NCI-H1417 (cell line): Measurements from ENCODE around the gene UGP2.
A peak's percentile ranks its signal among the peaks of the same experiment; 100 is the strongest.
"Not testable (repeated sequence)": the region's sequence is repeated elsewhere in the genome, so short reads cannot be mapped to it uniquely, and the experiment has no call there.

ENCODE experiments used
- DNase-seq, 3 experiments: peaks; one replicate each; lab custom pipeline; 2025; lab: John Stamatoyannopoulos, UW

The UGP2 gene

DNA sequence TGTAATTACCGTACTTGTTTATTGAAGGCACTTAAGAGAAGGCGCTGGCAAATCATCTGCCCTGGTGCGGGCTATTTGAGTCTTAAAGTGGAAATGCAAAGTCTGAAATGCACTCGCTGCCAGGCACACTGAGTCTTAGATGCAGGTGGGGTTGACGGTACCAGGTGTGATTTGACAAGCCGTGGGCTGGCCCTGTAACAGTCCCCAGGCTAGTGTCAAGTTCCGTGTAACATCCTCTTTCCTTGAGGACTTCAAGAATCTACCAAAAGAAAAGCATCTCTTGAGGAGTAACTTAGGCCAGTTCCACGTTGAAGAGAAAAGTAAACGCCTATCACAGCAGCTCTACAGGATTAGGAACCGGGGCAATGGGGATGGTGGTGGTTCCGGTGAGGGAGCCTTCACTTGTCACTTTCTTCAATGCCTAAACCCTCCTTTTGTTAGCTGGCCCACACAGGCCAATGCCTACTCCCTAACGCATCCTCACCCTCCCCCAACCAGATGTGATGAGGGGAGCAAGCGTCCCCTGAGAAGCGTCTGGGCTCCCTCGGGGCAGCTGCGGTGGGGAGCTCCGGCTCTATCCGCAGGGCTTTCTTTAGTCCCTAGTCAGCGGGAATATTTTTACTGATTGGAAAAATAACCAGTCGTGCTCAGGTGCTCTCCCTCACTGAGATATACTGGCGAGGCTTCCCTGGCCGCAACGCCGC, 1.5 kb upstream of the UGP2 start:
- DNase-seq = peak in 2 of 3 experiments; percentile 58 to 75

DNA sequence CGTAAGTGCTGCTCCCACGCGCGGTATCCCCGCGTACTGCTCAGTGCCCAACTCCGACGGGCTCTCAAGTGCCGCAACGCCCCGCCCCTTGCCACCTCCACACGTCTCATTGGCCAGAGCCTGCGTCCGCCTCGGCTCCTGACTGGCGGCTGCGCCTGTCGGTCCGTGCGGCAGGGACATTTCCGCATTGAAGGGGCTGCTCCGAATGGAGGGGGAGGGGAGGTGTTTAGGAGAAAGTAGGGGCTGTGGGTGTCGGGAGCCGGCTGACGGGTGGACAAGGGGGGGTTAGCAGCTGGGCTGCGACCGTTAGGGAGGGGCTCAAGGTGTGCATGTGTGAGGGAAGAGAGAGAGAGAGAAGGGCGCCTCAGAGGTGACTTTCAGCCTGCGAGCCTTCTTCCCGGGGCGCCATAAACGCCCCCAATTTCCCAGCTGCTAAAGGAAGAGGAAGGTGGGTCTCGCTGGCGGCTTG, 877 bp upstream of the UGP2 start:
- peak; percentile 99 to 100 (median 99) for DNase-seq

DNA sequence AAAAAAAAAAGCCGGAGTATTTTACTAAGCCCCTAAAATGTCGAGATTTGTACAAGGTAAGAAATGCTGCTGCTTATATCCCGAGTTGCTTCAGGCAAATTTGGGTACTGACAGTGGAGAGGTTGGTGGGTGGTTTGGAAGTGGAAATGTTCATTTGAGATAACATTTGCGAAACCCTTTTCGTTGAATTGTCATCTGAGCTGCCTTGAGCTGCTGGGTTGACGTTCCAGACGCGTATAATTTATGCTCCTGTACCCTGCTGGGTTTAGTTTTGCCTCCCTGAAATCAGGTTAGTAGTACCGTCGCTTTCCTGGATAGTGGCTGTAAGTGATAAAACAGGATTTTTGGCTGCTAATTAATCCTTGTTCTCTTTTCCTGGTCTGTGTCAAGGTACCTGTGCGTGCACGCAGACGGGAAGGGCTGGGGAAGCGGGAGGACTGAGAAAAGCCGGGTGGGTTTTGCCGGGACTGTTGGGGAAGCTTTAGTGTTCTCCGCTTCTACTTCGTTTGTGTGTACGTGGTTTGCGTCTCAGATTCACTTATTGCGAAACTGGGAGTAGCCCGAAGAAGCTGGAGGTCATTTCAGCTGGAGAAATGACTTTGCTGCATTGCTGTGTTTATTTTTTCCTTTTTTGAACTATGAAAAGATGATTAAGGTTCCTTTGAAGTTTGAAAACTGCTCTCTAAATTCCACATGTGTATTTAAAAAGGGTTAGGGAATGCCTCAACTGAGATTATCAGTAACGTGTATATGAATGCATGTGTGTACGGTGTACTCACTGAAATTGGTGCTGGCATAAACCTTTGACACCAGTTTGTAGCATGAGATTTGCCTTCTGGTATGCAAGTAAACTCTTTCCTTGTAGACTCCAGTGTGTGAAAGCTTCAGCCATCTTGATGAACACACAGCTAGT, 709 bp downstream of the UGP2 start:
- peak; percentile 67 to 82 (median 68) for DNase-seq

DNA sequence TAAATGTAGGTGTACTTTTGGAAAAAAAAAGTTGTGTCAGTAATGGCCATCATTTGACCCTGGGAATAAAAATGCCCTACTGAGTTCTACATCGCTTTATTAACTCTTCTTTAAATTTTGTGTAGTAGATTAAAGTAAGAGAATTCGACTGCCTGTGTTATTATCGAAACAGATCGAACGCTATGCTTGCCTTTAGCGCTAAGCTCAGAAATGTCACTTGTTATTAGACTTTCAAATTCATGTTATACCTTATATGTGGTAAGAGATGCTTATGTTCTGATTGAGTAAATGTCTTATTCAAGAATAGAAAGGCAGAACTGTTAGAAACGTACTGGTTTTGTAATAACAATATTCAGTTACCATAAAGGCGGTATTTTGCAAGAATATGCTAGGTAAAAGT, 1.4 kb downstream of the UGP2 start:
- no peak for DNase-seq

DNA sequence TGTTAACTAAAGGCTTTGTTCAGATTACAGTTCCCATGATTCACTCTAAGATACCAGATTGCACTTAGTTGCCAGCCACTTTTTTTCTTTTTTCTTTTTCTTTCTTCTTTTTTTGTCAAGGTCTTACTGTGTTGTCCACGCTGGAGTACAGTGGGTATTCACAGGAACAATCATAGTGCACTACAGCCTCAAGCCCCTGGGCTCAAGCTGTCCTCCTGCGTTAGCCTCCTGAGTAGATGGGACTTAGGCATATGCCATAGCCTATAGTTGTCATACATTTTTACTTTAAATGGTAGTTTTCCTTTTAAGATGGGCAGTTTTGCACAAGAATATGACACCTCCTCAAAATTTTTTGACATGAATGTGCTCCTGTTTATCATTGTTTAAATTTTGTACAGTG, 2.1 kb downstream of the UGP2 start:
- no peak for DNase-seq

DNA sequence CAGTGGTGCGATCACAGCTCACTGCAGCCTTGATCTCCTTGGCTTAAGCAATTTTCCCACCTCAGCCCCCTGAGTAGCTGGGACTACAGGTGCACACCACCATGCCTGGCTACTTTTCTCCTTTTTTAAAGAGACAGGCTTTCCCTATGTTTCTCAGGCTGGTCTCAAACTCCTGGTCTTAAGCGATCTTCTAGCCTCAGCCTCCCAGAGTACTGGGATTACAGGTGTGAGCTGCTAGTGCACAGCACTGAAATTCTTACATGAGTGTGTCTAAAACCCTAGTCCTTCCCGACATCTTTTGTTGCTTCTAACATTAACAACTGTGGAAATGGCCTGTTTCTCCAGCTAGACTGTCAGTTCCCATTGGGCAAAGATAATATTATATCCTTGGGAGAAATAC, 2.9 kb downstream of the UGP2 start:
- no peak for DNase-seq

DNA sequence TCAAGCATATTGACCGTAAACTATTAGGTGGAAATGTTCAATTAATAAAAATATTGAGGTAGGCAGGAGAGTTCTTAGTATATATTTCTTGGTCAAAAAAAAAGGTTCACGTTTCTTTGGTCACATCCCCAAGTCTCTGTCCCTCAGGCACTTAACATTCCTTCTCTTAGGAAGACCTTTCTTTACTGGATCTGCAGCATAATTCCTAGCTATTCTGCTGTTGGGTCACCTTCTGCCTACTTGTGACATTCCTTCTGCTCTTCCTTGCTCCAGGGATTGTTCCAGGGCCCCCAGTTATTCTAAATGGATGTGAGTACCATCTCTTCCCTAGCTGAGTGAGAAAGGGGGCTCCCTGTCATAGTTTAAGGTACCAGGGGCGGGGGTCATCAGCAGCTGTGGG, 4.2 kb downstream of the UGP2 start:
- no peak for DNase-seq

DNA sequence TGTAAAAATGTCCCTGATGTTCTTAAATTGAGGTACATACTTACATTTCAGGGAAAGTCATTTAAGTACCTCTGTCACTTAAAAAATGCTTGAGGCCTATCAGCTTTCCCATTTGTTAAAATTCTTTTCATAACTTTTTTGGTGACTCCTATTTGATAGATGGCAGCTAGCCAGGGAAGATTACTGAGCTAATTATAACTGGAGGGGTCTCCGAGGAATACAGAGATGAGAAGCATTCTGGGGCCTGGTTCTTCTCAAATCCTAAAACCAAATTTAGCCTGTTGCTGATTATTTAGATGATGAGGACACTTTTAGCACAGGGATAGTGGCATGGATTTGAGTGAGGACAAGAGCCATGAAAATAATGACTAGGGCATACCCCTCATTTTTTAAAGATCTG, 4.8 kb downstream of the UGP2 start:
- no peak for DNase-seq

DNA sequence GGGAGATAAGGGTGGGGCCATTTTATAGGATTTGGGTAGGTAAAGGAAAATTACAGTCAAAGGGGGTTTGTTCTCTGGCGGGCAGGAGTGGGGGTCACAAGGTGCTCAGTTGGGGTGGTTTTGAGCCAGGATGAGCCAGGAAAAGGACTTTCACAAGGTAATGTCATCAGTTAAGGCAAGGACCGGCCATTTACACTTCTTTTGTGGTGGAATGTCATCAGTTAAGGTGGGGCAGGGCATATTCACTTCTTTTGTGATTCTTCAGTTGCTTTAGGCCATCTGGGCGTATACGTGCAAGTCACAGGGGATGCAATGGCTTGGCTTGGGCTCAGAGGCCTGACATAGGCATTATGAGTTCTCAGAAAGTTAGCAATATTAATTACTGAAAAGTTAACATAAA, 5.9 kb downstream of the UGP2 start:
- not testable (repeated sequence) for DNase-seq

DNA sequence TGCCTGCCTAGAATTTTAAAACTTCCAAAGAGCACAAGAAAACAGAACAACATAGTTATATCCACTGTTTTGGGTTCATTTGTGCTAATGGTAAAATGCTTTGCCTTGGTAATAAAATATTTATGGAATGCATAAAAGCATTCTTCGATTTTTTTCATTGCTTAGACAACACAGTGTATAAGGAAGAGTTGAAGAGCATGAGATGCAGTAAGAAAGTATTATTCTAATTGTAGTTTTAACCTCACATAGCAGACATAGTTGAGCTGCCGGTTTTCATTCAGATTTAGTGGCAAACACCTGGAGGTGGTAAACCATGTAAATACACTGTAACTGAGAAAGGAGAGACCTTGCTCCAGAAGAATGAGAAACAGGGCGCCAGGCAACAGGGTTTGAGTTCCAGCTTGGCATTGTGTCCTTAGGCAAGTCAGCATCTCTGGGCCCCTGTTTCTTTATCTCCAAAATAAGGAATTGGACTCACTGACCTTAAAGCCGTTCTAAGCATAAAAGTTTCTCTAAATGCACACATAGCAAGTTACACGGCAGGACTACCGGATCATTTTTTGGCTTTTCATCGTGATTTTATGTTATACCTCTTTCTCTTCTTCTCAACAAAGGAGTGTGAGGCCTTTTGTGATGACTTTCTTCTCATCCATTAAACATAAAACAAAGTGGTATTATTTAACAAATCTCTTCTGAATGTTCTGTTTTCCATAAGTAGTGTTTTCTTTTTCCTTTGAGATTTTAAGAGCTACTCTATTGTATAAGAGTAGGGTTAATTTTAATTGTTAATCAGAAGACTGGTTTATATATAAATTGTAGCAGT, 7.9 kb downstream of the UGP2 start:
- peak in 1 of 3 experiments; percentile 25 for DNase-seq

DNA sequence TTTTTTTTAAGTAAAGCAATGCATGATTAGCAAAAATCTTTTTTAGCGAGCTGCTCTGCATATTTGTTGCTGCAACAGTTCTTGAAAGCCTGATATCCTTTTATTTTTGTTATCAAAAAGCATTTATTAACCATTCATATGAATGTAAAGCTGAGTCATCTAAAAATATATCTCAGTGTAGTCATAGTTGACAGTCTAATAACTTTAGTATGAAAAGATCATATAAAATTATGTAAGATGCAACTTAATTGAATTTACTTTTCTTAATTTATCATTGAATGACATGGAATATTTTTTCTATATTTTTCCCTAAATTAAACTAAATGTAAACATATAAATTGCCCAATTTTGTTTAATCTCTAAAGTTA, 8.5 kb downstream of the UGP2 start:
- no peak for DNase-seq

DNA sequence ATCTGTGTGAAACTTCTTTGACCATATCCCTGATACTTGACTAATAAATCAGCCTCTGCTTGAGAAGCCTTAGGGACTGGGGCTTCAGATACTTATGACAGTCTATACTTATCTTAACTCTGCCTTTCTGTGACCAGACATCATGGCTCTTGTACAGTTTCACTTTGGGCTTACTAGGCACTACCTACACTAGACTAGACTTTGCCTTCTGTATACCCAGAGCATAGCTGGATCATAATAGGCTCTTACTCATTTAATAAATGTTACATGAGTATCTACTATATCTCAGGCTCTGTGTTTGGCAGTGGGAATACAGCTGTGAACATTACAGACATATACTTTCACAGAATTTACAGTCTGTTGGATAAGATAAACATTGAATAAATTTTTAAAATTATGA, 9.0 kb downstream of the UGP2 start:
- no peak for DNase-seq

DNA sequence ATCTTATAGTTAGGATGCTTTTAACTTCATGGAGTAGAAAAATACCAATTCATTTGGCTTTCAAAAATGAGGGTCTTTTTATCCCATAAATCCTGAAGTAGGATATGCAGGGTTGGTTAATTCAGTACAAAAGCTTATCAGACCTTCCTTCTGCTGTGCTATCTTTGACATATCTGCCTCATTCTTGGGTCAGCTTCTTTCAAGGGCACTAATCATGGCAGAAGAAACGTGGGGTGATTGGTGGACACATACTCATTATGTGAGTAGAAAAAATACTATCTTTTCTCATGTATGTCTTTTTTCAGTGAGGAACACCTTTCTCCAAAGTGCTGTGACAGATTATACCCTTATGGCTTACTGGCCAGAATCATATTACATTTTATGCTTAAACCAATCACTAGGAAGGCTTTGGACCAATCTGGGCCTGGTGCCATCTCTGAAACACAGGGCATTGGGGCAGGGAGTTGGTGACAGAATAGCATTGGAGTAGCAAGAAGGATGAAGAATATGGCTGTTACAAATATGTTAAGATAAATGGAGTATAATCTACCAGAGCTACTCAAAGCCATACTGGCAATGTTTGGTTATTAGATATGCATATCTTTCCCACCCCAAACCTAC, 10.1 kb downstream of the UGP2 start:
- DNase-seq = no peak

DNA sequence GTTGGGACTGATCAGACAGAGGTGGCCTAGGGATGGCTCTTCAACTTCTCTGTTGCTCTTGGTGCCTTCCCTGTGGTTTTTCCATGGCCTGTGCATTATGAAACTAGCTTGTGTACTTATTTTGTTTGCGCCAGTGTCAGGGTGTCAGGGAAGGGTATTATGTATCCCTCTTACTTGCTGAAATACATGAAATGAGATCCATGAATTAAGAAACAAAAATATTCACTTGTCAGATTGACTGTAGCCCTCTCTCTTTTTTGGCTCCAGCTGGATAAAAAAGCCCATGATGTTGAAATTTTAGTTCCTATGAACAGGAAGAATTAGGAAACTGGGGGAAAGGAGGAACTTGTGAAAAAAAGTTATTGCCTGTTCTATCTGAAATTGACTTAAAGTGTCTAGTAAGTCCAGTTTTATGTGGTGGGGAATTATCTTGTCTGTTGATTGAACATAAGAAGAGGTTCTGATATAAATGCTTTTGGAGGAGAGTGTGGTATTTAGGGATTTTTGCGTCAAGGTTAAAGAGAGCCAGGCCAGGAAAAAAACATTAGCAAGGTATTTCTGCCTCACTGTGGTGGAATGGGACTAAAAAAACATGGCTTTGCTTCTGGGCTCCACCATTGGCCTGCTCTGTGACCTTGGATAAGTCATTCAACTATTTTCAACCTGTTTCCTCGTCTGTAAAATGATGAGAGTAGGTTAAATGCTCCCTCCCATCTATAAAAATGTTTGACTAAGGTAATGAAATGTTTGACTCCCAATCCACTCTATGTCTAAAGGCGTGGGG, 12.0 kb downstream of the UGP2 start:
- no peak for DNase-seq

DNA sequence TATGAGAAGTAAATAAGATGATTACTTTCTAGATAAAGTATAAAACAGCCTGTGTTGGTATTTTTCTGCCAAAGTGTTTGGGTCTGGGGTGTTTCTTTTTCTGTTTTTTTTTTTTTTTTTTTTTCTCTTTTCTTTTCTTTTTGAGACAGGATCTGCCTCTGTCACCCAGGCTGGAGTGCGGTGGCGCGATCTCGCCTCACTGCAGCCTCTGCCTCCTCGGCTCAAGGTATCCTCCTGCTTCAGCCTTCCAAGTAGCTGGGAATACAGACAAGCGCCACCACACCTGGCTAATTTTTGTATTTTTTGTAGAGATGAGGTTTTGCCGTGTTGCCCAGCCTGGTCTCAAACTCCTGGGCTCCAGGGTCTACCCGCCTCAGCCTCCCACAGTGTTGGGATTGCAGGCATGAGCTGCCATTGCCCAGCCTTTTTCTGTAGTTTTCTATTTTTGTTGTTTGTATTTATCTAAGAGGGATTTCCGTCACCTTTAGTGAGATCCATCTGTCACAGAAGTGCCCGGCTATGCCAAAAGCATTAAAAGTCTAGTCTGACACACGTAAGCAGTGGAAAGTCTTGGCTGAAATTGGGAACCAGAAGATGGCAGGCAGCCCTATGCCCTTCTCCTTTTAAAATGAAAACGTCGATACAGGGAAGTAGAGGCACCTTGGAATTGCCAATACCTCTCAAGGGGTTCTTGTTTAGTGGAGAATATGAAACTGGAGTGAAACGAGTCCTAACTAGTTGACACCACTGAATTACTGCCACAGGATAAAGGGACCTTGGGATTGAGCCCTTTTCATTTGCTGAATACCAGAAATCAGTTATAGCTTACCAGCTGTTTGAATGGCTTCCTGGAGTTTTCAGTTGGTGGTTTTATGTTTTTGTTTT, 14.0 kb downstream of the UGP2 start:
- DNase-seq = no peak

DNA sequence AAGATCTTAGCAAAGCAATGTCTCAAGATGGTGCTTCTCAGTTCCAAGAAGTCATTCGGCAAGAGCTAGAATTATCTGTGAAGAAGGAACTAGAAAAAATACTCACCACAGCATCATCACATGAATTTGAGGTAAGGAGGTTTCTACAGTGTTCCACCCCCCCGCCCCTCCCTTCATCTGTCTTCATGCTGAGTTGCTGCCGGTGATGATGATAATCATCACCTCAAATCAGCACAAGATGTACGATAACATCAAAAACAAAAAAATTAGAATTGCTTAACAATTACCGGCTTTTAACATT, 14.6 kb downstream of the UGP2 start:
- no peak for DNase-seq

DNA sequence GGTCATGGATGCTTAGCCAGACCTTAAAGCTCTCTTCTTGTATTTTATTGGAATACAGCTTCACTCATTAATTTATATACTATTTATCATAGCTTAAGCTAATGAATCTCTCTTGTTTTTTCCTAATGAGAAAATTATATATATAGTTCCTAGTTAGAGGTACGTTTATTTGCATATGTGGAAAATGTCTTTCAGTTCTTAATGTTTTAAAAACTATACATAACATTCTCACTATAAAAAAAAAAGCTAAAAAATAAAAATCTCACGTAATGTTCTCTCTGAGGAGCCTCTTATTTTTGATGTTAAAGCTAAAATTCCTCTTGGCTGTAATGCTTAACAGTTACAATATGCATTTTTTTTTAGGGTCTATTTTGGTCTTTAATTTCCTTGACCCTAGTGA, 16.6 kb downstream of the UGP2 start:
- no peak for DNase-seq

DNA sequence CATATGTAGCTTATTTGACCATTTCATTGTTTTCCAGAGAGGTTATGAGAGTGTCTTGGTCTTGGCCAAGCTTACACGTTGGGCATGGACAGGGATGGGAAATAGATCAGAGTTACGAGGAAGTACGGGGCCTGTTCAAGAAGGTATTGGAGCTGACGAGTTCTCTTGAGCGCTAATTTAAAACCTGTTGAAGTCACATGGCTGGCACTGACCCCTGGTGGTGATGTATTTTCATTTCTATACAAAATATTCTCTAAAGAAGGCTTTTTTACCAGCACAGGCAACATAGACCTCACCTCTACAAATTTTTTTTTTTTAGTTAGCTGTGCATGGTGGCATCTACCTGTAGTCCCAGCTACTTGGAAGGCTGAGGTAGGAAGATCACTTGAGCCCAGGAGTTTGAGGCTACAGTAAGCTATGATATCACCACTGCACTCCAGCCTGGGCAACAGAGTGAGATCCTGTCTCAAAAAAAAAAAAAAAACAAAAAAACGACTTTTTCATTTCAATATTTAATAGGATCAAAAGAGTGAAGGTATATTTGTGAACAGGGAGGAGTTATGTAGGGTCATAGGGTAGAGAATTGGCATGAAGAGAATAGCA, 19.6 kb downstream of the UGP2 start:
- DNase-seq = peak; percentile 33 to 70 (median 49)

DNA sequence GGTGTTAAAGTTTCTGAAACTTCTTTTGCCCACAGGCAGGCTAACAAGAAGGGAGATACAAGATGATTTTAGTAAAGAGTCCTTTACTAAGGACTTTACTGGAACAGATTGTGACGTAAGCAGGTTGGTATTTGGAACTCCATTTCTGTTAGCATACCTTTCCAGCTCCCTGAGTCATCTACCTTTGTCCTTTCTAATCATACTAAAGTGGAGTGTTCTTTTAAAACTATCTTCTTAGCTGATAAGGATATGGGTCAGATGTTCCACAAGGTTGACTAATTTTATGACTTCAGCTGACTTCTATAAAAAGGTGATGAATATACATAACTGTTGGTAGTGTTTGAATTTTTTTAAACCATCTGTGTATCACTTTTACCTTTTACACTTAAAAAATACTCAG, 21.1 kb downstream of the UGP2 start:
- no peak for DNase-seq

DNA sequence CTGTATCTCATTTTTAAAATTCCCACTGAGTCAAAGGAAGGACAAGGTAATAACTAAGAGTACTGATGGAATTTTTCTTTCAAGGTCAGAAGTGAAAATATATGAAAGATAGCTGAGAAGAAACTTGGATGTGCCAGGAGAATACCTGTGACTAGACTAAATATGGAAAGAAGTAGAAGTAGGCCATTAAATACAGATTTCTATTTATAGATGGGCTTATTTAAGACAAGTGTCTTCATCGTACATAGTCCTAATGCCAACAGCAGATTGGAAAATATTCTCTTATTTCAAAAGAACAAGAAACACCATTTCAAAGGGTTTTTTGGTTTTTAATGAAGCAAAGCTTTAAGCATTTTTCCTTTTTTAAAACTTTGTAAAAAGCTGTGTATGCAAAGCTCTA, 22.0 kb downstream of the UGP2 start:
- DNase-seq = no peak
